Left lung (tissue), 10 donors: Measurements from ENCODE around the gene TLR8. TPM values are rescaled to one million over a fixed set of nuclear protein-coding genes. Genes with fewer than 3 reads are reported as not detected.
A peak's percentile ranks its signal among the peaks of the same experiment; 100 is the strongest.

Experiments used
- ATAC-seq: fragments of 200-7000 bp; cut with Tn5 transposase; one replicate; pipeline ENCODE4 v1.9.1; 2020; ENCODE audit warnings: moderate library complexity
- DNase-seq, 4 donors: peaks; one replicate each; pipeline ENCODE4 v3.0.0-alpha.2; 2013 to 2020
- H3K27ac ChIP-seq, 2 donors: fragments of 200-600 bp; sonication (generic) in 1 of 2; one replicate each; pipeline versions ENCODE4 v1.5.0 to v1.8.0; 2020 to 2021
- H3K27me3 ChIP-seq, 2 donors: fragments of 200-600 bp; sonication (generic) in 1 of 2; one replicate each; pipeline versions ENCODE4 v1.5.0 to v1.8.0; 2020 to 2021
- H3K36me3 ChIP-seq, 2 donors: fragments of 200-600 bp; sonication (generic) in 1 of 2; one replicate each; pipeline versions ENCODE4 v1.5.0 to v1.8.0; 2020 to 2021
- H3K4me1 ChIP-seq, 2 donors: fragments of 200-600 bp; one replicate each; pipeline ENCODE4 v1.8.0; 2021
- H3K4me3 ChIP-seq, 2 donors: fragments of 200-600 bp; sonication (generic) in 1 of 2; one replicate each; pipeline versions ENCODE4 v1.5.0 to v1.8.0; 2020 to 2021; ENCODE audit warnings: mild to moderate bottlenecking in 1 of 2
- H3K9me3 ChIP-seq, 2 donors: fragments of 200-600 bp; sonication (generic) in 1 of 2; one replicate each; pipeline versions ENCODE4 v1.5.0 to v1.8.0; 2020 to 2021
- CTCF ChIP-seq, 2 donors: fragments of 200-600 bp; sonication (generic) in 1 of 2; IDR thresholded peaks; one replicate each; pipeline versions ENCODE4 v1.5.0 to v1.8.0; 2021; ENCODE audit warnings: antibody characterized with exemption in 2 of 2
- intact Hi-C, 2 donors: fragments of 100-400 bp; cut with DNase I; formaldehyde crosslinking; loops; one replicate each; pipeline versions ENCODE4 v1.11.2 to v1.14.2; 2022
- polyA plus RNA-seq, 6 donors: library from polyadenylated mRNA; unstranded; fragments of 120-200 nt; gene quantifications; one replicate each; pipeline ENCODE4 v1.2.1, GENCODE V29; 2013; ENCODE audit not compliant: insufficient read length in 6 of 6
- total RNA-seq, 2 donors: library from RNA; stranded (reverse); fragmentation: NEBNext Ultra II Directional; extraction: Animal tissue kit (Norgen Biotek cat#: 25700); gene quantifications; one replicate each; pipeline ENCODE4 v1.2.1, GENCODE V29; 2021
- donor health status: DM: no; HTN: yes; CAD: no.
- donor health status: DM: no; HTN: no; CAD: no.

TLR8 gene
- total and polyA plus RNA-seq, 8 donors: 0.31 to 24.6 (median 0.53) TPM

- Histone ChIP-seq H3K36me3 (no peaks in the 10 kb centered on the region), H3K9me3 (no peaks in the 10 kb centered on the region), H3K27me3 (peaks cover 0 to 4% of the 10 kb centered on the region in 2 donors), H3K4me3 (no peak overlapping the region), H3K27ac (no peak overlapping the region), H3K4me1 (peaks cover 0 to 38% of the 10 kb centered on the region in 2 donors)
- no peak for TF ChIP-seq CTCF (IDR thresholded peaks at IDR 0.05)
- intact Hi-C loops: no loop called here
- ATAC-seq (no peak), DNase-seq (no peak)
These were observed 61.5 kb downstream of the TLR8 start for GRCh38 chrX:12967711-12968465.

- peak in 1 of 2 donors; percentile 25 for TF ChIP-seq CTCF (IDR thresholded peaks at IDR 0.05)
- ATAC-seq (peak; percentile 27), DNase-seq (peak in 1 of 4 donors; percentile 71)
- Histone ChIP-seq H3K9me3 (no peaks in the 10 kb centered on the region), H3K27me3 (peaks cover 0 to 5% of the 10 kb centered on the region in 2 donors), H3K4me3 (no peak overlapping the region), H3K27ac (peak overlapping the region; percentile 57 to 98), H3K4me1 (peaks cover 0 to 38% of the 10 kb centered on the region in 2 donors), H3K36me3 (no peaks in the 10 kb centered on the region)
- intact Hi-C loops: loop anchor here in 1 of 2 donors (10.0 kb wide), 1 partner anchor 124 kb away; no protein-coding TSS in a partner anchor
These were observed 64.3 kb downstream of the TLR8 start for GRCh38 chrX:12970691-12971202.

- Histone ChIP-seq H3K4me1 (peaks cover 0 to 38% of the 10 kb centered on the region in 2 donors), H3K9me3 (no peaks in the 10 kb centered on the region), H3K27me3 (peaks cover 0 to 12% of the 10 kb centered on the region in 2 donors), H3K36me3 (no peaks in the 10 kb centered on the region), H3K4me3 (no peak overlapping the region), H3K27ac (peak overlapping the region; percentile 57 to 98)
- ATAC-seq: no peak
- intact Hi-C loops: loop anchor here in 1 of 2 donors (10.0 kb wide), 1 partner anchor 123 kb away; no protein-coding TSS in a partner anchor
- TF ChIP-seq CTCF (IDR thresholded peaks at IDR 0.05): no peak
- DNase-seq: no peak
These were observed 65.0 kb downstream of the TLR8 start for GRCh38 chrX:12971282-12972003.

GRCh38 chrX:12972243-12972642 is 65.8 kb downstream of the TLR8 start:
- no peak for TF ChIP-seq CTCF (IDR thresholded peaks at IDR 0.05)
- Histone ChIP-seq H3K27ac (peak overlapping the region; percentile 57 to 98), H3K4me3 (peak overlapping the region in 1 of 2 donors; percentile 2), H3K9me3 (no peaks in the 10 kb centered on the region), H3K4me1 (peaks cover 0 to 38% of the 10 kb centered on the region in 2 donors), H3K36me3 (peaks cover 0 to 3% of the 10 kb centered on the region in 2 donors), H3K27me3 (peaks cover 0 to 12% of the 10 kb centered on the region in 2 donors)
- no peak for DNase-seq
- intact Hi-C loops: loop anchor here in 1 of 2 donors (10.0 kb wide), 1 partner anchor 123 kb away; no protein-coding TSS in a partner anchor
- ATAC-seq: no peak

Other genes starting within 250 kb of the TLR8 start
- gene PRPS2, start 115.2 kb upstream of the TLR8 start, total RNA-seq: 10 to 100 TPM; 29.2 to 29.9 TPM
- gene PRPS2, start 115.2 kb upstream of the TLR8 start, polyA plus RNA-seq: 10 to 100 TPM; 31.4 to 36.4 (median 33.6) TPM
- 1 to 10 TPM; 3.1 to 3.4 TPM for gene TLR7, start 39.5 kb upstream of the TLR8 start, total RNA-seq
- 1 to 10 TPM in 4 of 6 donors, under 1 TPM in 2; 0.84 to 1.4 (median 1.2) TPM for gene TLR7, start 39.5 kb upstream of the TLR8 start, polyA plus RNA-seq
- 1,000 to 10,000 TPM; 4,574 to 4,791 TPM for gene TMSB4X, start 68.5 kb downstream of the TLR8 start, total RNA-seq
- 1,000 to 10,000 TPM; 3,301 to 3,721 (median 3,470) TPM for gene TMSB4X, start 68.5 kb downstream of the TLR8 start, polyA plus RNA-seq
- gene FAM9C, start 138.0 kb downstream of the TLR8 start, total RNA-seq: not detected
- gene FAM9C, start 138.0 kb downstream of the TLR8 start, polyA plus RNA-seq: under 1 TPM; 0.11 to 0.77 (median 0.21) TPM